Measurements from ENCODE around the gene CPPED1. TPM values are rescaled to one million over a fixed set of nuclear protein-coding genes. Genes with fewer than 3 reads are reported as not detected.

Gene CPPED1
- total RNA-seq, 1 donor from 2014 or later: 41.3 TPM

DNA sequence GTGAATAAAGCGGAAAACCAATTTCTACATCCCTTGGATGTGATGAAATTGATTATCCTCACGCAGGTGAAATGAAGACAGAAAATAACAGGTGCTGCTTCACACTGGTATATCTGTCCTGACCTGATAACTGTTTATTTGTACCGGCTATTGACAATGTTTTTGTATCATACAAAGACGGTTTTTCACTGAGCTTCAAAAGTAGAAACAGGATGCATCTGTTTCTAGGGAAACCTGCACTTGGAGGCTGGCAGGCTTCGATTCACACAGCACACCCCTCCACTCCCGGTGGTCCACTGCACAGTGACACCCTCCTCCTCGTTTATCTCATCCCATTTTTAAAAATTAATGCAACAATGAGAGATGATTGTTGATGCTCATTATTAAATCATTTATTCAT, 104.5 kb downstream of the CPPED1 start:
- H3K27me3 Mint-ChIP-seq (ENCODE audit: unreplicated experiment): peaks cover 2% of the 10 kb centered on the region
- no peak overlapping the region for H3K27ac Mint-ChIP-seq (ENCODE audit: unreplicated experiment)
- no peaks in the 10 kb centered on the region for H3K9me3 Mint-ChIP-seq (ENCODE audit: unreplicated experiment)
- TF ChIP-seq, protein P1, sequence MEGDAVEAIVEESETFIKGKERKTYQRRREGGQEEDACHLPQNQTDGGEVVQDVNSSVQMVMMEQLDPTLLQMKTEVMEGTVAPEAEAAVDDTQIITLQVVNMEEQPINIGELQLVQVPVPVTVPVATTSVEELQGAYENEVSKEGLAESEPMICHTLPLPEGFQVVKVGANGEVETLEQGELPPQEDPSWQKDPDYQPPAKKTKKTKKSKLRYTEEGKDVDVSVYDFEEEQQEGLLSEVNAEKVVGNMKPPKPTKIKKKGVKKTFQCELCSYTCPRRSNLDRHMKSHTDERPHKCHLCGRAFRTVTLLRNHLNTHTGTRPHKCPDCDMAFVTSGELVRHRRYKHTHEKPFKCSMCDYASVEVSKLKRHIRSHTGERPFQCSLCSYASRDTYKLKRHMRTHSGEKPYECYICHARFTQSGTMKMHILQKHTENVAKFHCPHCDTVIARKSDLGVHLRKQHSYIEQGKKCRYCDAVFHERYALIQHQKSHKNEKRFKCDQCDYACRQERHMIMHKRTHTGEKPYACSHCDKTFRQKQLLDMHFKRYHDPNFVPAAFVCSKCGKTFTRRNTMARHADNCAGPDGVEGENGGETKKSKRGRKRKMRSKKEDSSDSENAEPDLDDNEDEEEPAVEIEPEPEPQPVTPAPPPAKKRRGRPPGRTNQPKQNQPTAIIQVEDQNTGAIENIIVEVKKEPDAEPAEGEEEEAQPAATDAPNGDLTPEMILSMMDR (IDR thresholded peaks at IDR 0.05; ENCODE audit: partially characterized antibody, unreplicated experiment): no peak
- DNase-seq: no peak
- no peak overlapping the region for H3K4me3 Mint-ChIP-seq (ENCODE audit: unreplicated experiment)
- H3K36me3 Mint-ChIP-seq (ENCODE audit: unreplicated experiment): no peaks in the 10 kb centered on the region
- H3K4me1 Mint-ChIP-seq (ENCODE audit: low read depth, unreplicated experiment): peaks cover 1% of the 10 kb centered on the region

DNA sequence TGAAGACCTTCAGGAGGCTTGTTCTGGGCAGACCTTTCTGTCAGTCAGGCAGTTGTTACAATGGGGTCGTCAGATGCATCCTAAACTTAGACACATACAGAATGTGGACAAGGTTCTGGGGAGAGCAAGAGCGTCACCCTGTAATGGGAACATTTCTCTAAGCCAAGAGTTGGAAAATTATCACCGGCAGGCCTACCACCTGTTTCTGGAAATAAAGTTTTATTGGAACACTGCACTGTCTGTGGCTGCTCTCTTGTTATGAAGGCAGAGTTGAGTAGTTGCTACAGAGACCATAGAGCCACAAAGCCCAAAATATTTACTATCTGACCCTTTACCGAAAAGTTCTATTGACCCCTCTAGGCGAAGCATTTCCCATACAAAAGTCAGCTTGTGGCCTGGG, 106.2 kb downstream of the CPPED1 start:
- Mint-ChIP-seq H3K4me3 (ENCODE audit: unreplicated experiment) (no peak overlapping the region), H3K27me3 (ENCODE audit: unreplicated experiment) (peaks cover 2% of the 10 kb centered on the region), H3K36me3 (ENCODE audit: unreplicated experiment) (no peaks in the 10 kb centered on the region), H3K9me3 (ENCODE audit: unreplicated experiment) (no peaks in the 10 kb centered on the region), H3K27ac (ENCODE audit: unreplicated experiment) (no peak overlapping the region), H3K4me1 (ENCODE audit: low read depth, unreplicated experiment) (peaks cover 3% of the 10 kb centered on the region)
- TF ChIP-seq, protein P1 (IDR thresholded peaks at IDR 0.05; ENCODE audit: partially characterized antibody, unreplicated experiment): no peak
- no peak for DNase-seq

DNA sequence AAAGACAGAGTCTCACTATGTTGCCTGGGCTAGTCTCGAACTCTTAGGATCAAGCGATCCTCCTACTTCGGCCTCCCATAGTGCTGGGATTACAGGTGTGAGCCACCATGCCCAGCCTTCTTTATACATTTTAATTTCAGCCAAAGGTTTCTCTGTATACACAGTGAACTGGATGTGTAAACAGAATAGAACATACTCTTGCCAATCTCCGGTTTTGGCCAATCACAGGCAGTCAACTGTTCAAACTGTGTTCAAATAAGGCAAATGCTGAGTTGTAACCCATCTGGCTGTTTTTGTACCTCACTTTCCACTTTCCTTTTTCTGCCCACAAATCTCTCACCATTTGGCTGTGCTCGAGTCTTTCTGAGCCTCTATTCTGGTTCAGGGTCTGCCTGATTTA, 108.2 kb downstream of the CPPED1 start:
- H3K36me3 Mint-ChIP-seq (ENCODE audit: unreplicated experiment): no peaks in the 10 kb centered on the region
- no peak overlapping the region for H3K27ac Mint-ChIP-seq (ENCODE audit: unreplicated experiment)
- H3K4me3 Mint-ChIP-seq (ENCODE audit: unreplicated experiment): no peak overlapping the region
- DNase-seq: no peak
- H3K9me3 Mint-ChIP-seq (ENCODE audit: unreplicated experiment): no peaks in the 10 kb centered on the region
- H3K27me3 Mint-ChIP-seq (ENCODE audit: unreplicated experiment): no peaks in the 10 kb centered on the region
- H3K4me1 Mint-ChIP-seq (ENCODE audit: low read depth, unreplicated experiment): peaks cover 4% of the 10 kb centered on the region
- TF ChIP-seq, protein P1 (IDR thresholded peaks at IDR 0.05; ENCODE audit: partially characterized antibody, unreplicated experiment): no peak

DNA sequence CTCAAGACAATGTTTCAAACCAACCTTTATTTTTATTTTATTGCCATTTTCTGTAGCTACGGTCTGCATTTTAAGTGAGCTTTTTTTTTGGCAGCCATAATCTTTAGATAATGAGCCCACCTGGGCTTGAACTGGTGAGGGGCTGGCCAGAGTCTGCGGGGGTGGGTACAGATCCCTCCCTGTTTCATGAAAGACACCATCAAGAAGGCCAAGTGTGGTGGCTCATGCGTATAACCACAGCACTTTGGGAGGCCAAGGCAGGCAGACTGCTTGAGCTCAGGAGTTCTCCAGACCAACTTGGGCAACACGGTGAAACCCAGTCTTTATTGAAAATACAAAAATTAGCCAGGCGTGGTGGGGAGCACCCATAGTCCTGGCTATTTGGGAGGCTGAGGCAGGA, 113.7 kb downstream of the CPPED1 start:
- Mint-ChIP-seq H3K9me3 (ENCODE audit: unreplicated experiment) (no peaks in the 10 kb centered on the region), H3K27ac (ENCODE audit: unreplicated experiment) (no peak overlapping the region), H3K36me3 (ENCODE audit: unreplicated experiment) (no peaks in the 10 kb centered on the region), H3K4me3 (ENCODE audit: unreplicated experiment) (no peak overlapping the region), H3K4me1 (ENCODE audit: low read depth, unreplicated experiment) (peaks cover 4% of the 10 kb centered on the region), H3K27me3 (ENCODE audit: unreplicated experiment) (no peaks in the 10 kb centered on the region)
- DNase-seq: no peak
- TF ChIP-seq, protein P1 (IDR thresholded peaks at IDR 0.05; ENCODE audit: partially characterized antibody, unreplicated experiment): no peak

DNA sequence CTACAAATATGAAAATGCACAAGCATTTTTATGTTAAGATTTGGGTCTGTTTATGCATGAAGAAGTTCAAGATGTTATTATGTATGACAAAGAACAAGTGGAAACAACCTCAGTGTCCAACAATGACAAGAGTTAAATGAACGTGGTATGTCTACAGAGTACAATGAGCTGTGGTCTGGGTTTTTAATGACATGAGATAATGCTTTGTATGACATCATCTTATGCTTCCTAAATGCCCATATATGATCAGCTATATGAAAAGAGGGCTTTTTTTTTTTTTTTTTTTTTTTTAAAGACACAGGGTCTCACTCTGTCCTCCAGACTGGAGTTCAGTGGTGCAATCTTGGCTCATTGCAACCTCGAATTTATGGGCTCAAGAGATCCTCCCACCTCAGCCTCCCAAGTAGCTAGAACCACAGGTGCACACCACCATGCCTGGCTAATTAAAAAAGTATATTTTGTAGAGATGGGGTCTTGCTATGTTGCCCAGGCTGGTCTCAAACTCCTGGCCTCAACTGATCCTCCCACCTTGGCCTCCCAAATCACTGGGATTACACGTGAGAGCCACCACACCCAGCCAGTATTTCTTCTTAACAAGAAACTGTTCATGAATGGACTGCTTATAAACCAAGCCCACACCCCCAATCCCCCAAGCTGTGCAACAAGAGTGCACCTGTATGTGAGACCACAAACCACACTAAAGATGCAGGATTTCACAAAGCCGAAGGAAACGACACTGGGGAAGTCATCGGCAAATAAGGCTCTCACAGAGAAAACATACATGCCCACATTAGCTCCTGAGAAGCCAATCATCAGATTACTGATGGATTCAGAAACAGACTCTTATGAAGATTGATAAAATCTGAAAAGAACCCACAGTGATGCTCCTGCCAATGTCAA, 114.5 kb downstream of the CPPED1 start:
- TF ChIP-seq, protein P1 (IDR thresholded peaks at IDR 0.05; ENCODE audit: partially characterized antibody, unreplicated experiment): no peak
- H3K27ac Mint-ChIP-seq (ENCODE audit: unreplicated experiment): no peak overlapping the region
- H3K4me1 Mint-ChIP-seq (ENCODE audit: low read depth, unreplicated experiment): peaks cover 4% of the 10 kb centered on the region
- no peaks in the 10 kb centered on the region for H3K27me3 Mint-ChIP-seq (ENCODE audit: unreplicated experiment)
- H3K36me3 Mint-ChIP-seq (ENCODE audit: unreplicated experiment): no peaks in the 10 kb centered on the region
- H3K4me3 Mint-ChIP-seq (ENCODE audit: unreplicated experiment): no peak overlapping the region
- peaks cover 2% of the 10 kb centered on the region for H3K9me3 Mint-ChIP-seq (ENCODE audit: unreplicated experiment)
- DNase-seq: no peak

Data from glutamatergic neuron (in vitro differentiated cells).